Activated CD4-positive, CD25-positive, alpha-beta regulatory T cell treated with anti-CD3 and anti-CD28 coated beads, Interleukin-2, amount 50 U/mL, for 72 hours (primary cell): ENCODE measurements around the gene AMN.

Experiments used
- DNase-seq: peaks from one replicate; pipeline ENCODE4 v3.0.0; 2021

The AMN gene

DNA sequence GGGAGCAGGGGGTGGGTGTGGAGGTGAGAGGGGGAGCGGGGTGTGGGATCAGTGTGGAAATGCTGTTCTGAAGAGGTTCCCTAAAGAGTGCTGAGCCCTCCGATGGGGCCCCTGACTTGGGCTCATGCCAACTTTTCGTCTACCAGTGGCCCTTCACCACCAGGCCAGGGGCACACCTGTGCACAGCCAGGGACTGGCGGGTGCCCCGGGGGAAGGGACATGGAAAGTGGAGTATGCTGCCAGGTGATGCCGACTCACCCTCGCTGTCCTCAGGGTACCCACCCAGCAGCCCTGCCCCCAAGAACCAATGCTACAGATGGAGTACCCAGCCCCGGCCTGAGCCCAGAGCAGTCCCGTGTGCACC is 26.2 kb downstream of the AMN start:
- no peak for DNase-seq

DNA sequence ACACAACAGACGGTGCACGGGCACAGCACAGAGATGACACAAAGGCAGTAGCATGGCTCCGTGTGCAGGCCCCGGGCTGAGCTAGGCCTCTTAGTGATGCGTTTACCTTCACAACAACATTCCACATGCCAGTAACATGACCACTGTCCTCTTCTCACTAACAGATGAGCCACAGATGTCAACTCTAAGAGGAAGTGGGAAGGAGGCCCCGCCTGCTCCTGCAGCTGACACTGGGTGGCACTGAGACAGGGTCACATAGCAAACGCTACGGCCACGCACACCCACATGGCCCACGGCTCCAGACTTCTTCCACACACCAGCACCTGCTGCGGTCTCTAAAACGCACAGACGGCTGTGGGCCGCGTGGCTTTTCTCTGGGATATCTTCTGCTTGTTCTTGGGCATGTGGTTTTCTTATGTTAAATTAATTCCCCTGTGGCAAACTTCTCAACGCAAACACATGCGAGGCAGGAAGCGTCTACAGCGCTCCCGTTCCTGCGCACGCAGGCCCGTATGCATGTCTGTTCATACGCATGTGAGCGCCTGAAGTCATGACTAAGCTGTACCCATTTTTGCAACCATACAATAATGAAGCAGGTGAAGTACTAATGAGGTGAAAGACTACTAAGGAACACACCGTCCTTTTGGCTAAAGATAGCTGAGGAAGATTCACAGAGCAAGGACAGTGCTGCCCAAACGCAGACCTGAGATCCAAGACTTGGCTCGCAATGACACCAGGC is 26.8 kb downstream of the AMN start:
- no peak for DNase-seq

DNA sequence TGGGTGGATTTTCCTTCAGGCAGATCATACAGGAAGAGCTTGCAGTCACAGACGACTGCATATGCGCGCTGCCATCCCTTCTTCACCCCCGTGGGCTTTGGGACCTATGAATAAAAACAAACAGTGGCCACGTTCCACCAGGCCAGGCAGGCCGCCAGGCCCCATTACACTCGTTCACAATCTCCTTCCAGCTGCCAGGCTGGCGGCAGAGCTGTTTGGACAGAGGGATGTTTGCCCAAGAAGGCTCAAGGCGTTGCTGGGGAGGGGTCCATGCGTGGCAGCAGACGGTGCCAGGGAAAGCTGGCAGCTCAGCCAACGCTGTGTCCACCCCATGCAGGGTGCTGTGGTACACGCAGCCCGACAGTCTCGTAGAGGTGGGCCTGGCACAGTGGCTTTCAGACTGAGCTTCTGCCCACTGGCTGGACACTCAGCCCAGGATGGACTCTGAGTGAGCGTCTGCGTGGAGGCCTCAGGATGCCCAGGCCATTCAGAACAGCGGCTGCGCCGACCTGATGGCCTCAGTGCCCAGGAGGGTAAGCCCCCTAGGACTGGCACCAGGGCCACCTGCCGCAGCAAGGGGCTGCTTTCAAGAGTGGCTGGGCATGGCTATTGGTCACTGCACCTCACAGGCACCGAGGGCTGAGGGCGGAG is 27.5 kb downstream of the AMN start:
- no peak for DNase-seq

DNA sequence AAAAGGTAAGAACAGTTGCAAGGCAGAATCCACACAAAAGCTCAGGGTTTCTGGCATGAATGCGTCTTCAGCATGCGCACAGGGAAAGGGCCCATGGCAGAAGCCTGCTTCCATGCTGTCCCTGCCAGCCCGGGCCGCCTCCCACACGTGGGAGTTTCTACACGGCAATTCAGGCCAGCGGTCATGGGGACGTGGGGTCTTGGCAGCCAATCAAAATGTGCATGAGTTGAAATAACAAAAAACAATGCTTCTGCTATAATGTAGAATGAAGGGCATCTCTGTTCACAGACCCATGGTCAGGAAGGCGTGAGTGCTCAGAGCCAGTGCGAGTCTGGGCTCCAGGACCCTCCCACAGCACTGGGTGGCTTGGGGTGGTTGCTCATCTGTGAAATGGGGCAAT is 28.6 kb downstream of the AMN start:
- no peak for DNase-seq

DNA sequence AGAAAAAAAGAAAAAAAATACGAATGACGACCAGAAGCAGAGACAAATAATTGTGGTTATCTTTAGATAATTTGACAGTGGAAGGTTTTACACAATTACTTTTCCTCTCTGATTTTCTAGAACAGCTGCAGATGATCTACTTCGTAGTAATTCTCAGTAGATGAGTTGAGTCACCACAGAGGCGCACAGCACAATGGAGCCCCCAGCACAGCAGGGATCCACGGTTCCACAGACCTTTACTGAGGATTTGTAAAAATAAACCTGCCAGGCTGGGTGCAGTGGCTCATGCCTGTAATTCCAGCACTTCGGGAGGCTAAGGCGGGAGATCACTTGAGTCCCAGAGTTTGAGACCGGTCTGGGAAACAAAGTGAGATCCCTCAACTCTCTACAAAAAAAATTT is 29.3 kb downstream of the AMN start:
- DNase-seq: no peak

DNA sequence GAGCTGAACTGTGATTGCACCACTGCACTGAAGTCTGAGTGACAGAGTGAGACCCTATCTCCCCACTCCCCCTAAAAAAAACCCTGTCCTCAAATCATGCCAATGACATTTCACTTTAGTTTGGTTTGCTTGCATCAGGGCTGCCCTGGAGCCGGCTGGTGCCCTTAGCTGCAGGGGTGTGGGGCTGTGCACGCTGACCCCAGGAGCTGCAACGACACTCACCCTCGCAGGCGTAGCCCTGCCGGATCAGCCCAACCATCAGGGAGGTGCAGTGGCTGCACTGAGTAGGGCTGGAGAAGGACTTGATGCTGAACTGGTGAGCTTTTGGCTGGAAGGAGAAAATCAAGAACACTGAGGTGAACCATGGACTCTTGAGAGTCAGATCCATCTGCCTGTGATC is 29.8 kb downstream of the AMN start:
- no peak for DNase-seq

DNA sequence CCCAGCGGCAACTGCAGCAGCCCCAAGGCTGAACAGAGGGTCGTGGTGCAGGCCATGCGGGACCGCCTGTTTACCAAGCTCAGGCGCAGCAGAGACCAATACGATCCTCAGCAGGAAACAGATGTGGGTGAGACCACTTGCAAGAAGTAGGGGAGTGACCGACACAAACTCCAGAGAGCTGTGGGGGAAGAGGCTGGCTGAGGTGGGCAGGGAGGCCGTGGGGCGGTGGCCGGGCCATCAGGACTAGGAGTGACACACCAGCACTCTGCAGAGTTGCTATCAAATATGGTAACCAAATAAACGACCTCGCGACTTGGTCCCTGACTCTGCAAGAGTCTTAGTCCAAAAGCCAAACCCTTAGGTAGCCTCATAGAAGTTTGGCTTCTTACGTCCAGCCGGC is 30.6 kb downstream of the AMN start:
- no peak for DNase-seq

DNA sequence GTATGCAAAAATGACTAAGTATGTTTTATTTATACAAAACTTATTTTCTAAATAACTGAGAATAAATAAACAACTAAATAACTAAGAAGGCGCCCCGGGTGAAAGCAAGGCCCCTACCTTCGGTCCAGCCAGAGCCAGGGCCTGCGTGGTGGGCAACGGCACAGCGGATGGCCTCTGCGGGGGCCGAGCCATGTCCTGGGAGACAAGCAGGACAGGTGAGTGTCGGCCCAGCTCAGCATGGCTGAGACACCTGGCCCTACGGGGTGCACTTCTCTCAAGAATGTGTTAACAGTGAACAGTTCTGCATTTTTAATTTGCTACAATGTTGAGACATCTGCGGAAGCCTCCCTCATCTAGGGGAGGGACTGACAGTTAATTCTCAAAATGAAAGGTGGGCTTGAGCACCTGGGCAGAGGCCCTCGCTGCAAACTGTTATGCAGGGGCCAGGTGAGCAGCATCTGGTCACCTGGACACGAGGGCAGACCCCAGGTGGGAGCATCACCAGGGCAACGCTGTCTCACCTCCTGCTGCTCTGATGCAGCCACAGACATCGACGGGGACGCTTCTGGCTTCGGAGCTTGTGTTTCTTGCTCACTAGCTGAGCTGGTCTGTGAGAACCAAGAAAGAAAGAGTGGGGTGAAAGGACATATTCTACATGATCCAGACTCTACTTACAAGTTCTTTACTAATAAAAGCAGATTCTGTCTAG is 31.8 kb downstream of the AMN start:
- no peak for DNase-seq

DNA sequence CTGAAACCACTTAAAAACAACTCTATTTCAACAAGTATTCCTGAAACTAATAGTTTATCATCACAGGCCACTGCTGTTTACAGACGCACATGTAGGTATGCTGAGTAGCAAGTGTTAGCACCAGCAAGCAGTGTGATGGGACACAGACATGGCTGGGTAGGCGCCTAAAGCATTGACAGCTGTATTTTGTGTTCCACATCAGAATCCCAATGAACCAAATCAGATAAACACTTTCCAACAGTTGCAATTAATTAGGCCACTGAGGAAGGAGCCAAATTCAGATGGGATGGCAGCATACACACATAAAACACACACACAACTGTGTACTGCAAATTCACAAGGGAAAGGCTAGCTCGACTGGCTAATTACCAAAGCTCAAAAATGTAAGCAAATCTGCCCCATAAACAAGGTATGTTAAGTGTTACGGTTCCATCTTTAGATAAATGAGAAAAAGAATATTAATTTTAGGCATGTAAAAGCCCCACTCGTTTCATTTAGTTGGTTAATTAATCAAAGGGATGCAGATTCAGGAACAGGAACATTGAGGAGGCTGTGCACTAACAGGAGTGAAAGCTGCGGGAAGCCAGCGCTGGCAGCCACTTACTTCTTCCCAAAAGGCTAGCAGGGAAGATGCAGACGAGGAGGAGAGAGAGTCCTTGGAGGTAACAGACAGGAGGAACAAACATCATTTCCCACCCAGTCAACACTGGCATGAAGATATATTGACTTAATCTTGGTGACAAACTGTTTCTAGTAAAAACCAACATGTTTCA is 33.4 kb downstream of the AMN start:
- no peak for DNase-seq

DNA sequence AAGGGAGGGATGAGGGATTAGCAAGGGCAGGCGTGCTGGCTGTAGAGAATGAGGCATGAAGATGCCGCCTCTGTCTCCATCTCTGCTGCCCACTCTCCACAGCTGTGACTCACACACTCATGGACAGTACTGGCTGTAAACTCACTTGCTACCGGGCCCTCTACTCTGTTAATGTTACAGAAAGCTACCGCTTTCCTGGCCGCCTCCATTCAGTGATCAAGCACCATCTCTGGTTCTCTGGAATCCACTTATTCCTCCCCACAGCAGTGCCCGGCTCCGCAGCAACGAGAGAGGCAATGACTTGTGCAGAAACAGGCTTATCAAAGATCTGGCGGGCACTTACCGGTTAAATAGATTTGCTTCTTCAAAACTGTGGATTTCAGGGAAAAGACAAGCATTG is 34.8 kb downstream of the AMN start:
- DNase-seq: no peak

DNA sequence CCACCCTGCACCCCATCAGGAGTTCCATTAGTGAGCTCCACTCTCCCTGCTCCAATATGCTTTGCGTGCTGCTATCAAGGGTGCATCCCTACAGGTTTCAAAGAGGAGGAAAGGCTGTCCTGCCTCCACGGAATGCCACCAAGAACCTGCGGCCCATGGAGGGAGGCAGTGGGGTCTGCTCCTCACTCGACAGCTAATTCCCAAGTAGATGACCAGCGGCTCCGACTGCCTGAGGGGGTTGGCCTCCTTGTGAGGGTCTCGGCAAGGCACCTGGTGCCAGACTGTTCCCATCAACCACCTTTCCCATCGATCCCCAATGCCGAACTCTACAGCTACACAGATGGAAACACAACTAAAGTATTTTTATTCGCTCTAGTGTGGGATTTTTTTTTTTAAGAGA is 36.0 kb downstream of the AMN start:
- DNase-seq: no peak

DNA sequence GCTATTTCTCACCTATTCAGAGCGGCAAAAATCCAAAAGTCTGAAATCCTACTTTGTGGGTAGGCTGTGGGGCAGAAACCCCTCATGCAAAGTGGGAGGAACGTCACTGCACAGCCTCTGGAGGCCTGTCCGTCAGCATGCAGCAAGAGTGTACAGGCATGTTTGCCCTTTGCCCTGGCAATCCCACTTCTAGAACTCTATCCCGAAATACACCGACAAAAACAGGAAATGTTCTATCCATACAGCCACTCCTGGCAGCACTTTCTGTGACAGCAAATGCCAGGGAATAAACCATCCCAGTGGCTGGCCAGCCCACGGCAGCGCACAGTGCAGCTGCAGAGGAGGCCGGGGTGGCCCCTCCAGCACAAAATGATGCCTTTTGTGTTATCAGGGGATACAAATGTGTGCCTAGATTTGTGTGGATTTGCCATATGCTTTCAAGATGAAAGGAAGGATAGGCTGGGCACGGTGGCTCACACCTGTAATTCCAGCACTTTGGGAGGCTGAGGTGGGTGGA is 39.7 kb downstream of the AMN start:
- DNase-seq: no peak

DNA sequence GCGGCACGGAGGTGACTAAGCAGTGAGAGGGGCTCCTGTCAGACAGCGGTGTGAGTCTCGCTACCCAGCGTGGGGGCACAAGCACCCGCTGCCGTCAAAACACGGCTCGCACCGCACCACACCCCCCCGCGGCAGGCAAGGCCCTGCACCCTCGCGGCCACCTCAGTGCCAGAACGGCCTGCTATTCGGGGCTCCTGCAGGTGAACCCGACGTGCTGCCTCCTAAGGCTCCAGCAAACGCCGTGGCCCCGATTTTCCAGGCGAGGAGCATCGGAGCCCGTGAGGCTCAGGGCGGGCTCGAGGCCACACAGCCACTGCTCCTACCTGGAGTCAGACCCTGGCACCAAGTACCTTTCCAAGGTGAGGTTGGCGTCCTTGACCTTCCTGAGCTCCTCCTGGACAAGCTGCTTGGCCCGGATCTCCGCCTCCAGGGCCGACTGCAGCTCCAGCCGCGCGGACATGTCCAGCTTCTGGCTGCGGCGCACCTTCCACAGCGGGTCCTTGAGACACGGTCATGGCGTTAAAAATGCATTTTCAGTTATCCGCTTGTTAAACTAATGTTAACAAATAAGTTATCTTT is 41.8 kb downstream of the AMN start:
- no peak for DNase-seq

DNA sequence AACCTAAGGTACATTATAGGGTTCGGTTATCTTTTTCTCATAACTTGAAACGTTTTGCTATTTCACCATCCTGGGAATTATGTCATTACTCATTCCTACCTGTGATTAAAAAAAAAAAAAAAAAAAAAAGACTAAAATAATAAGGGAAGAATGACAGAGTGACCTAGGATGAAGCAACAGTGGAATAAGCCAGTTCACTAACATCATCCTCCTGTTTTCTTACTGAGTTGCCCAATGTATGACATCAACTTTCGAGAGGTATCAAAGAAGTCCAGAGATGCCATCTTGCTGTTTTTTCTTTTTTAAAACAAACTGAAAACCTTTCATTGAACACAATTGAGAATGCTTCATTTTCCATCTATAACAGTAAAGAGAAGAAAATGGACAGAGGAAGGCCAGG is 42.8 kb downstream of the AMN start:
- no peak for DNase-seq

DNA sequence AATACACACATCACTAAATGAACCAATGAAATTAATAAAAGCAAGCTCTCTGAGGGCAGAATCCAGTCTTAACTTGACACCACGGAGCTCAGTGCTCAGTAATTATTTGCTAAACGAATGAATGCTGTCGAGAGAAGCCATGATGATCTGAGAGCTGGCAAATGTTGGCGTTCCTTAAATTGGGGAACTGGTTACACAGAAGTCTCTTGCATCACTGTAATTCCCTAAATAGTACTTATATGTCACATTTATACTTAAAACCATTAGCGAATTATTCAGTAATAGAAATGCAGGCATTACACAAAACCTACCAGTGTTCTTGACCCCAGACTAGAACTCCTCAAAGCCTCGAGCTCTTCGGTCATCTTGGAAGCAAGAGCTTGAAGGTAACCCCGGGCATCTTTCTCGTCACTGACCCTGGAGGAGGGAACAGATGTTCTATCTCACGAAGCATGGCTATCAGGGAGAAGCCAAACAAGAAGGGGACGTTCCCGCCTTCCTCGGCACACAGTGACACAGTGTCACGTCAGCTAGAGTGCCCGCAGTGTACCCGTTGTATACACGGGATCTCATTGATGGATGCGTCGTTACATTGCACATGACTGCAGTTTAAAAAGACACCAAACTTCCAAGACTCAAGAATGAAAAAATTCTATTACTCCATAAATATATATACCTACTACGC is 43.6 kb downstream of the AMN start:
- DNase-seq: no peak

DNA sequence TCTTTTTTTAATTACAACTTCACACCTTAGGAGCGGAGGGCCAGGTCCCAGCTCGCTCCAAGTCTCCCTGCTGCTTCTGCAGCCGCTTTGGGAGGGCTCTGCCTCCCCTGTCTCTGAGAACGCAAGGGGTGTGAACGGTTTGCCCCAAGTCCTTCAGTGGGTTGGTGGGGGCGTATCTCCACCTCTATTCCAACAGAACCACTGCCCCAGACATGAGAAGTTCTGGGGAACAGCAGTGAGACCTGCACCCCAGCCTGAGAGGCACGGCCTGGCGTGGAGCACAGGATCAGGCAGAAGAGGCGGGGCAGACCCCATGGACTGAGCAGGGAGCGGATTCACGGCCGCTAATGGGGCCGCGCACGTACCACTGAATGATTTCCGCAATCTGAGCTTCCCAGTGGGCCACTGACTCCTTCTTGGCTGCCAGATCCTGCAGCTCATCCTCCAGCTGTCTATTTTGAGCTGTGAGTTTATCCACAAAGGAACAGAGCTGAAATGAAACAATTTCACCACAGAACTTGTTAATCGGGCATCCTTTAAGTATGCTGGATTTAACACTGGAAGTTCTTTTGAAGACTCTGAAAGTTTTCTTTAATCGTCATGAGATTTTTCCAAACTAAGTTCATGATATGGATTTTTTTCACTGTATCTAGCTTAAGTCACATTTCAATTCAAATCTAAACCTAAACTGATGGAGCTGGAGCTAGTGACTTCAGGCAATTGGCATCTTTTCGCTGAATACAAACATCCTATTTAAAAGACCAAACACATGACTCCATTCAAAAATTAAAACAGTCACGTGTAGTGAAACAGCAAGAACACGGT is 44.4 kb downstream of the AMN start:
- no peak for DNase-seq

DNA sequence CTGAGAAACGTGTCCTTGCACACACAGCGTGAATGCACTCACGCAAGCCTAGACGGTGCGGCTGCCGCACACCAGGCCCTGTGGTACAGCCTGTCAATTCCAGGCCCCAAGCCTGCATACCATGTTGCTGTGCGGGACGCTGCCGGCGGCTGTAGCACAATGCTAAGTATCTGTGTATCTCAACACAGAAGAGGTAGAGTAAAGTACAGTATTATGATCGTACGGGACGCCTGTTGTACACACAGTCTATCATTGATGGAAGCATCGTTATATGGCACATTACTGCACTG is 45.0 kb downstream of the AMN start:
- no peak for DNase-seq

DNA sequence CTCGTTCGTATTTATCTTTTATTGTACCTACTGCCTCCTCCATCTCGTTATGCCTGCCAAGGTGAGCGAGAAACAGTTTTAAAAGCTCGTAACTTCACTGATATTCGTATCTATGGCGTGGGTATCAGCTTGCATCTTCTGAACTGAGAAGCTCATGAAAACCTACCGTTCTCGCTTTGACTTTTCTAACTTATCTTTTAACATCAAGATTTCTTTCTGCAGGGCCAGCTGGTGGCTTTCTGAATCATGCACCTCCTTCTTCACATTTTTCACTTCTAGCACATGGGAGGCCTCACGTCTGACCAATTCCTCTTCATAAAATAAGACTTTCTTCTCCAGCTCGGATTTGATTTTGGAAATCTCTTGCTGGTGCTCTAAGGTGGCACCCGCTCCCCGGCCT is 45.8 kb downstream of the AMN start:
- DNase-seq: no peak

DNA sequence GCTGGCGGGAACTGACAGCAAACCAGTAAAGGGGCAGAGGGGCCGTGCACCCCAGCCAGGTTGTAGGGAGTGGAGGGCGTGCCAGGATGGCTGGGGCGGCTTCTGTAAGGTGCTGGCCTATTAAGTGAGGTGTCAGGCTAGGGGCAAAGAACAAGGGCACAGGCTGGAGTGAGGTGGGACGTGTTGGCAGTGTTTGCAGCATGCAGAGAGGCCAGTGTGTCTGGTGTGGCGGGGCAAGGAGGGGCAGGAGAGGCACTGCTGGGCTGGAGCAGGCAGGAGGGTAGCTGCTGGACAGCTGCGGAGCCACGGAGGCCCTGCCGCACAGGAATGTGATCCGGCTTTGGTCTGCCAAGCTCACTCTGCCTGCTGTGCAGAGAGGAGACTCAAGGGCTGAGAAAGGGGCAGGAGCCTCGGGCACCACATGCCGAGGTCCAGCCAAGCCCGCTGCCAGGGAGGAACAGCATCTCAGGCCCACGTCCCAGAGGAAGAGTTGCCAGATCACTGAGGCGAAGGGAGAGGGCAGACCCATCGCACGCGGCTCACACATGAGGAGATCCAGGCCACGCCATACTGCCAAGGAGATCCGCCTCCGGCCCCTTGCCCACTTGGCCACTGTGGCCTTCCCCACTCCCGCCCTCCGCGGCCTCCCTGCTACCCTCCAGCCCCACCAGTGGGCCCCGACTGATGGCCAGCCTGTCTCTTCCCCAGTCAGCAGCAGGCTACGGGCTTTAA is 46.8 kb downstream of the AMN start:
- no peak for DNase-seq

DNA sequence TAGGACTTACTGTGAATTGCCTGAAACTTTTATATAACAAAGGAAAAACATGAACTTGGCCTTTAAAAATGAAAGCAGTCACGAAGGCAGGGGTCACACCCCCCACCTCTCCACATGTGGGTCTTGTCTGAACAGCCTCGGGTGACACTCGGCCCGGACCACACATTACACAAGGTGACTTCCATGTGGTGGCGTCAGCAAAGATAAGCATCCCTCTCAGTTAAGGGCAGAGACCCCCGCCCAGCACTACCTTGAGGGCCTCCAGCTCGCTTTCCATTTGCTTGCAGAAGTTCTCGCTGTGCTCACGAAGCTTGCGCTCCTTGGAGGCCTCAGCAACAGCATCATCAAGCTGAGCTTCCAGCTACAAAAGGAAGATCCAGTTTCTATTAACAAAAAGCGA is 47.4 kb downstream of the AMN start:
- DNase-seq: no peak

DNA sequence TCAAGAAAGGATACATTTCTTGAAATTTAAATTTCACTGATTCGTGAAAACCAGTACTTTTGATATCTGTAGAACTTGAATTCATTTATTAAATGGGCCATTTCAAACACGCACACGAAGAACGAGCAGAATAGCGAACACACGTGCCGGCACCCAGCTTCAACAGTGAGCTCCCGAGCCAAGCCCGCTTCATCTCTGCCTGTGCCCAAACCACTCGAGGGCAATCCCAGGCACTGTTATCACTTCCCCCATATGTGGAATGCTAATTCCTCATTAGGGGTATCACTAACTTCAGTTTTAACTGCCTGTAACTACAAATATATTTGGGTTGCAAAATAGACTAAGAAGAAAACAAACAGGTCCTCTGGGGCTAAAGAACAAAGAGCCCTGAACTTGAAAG is 48.0 kb downstream of the AMN start:
- DNase-seq: no peak
